Measurements from ENCODE around the gene KCNK10. TPM values are rescaled to one million over a fixed set of nuclear protein-coding genes. Genes with fewer than 3 reads are reported as not detected.

Gene KCNK10
- polyA plus RNA-seq, 2 of the 4 experiments (the other 2 are of a cell fraction) = not detected

- POLR2A ChIA-PET = no interaction called here
- no peaks in the 10 kb centered on the region for H3K4me1 ChIP-seq
- ATAC-seq = peak; percentile 68 to 84; a peak in 4 of 6 replicates
- CTCF ChIA-PET = interaction anchor here (0.7 to 3.2 kb wide), 4 partner anchors 14 to 45 kb away, joined by 3 to 9 read pairs (median 4); no protein-coding TSS in a partner anchor
- no peak overlapping the region for H3K4me3 ChIP-seq
- H3K9me3 ChIP-seq = 0 out of 3 replicates have a peak, but pooled peaks cover 3% of the 10 kb centered on the region
- no peak overlapping the region for H3K4me2 ChIP-seq
- TF ChIP-seq SMC3 (IDR thresholded peaks at IDR 0.05) (peak; percentile 50; the same call in 2 of the 3 replicates), RAD21 (conservative IDR thresholded peaks at IDR 0.05 in 1 of 2, IDR thresholded peaks at IDR 0.05 in 1 of 2) (peak; percentile 27 to 52; a peak in 3 of 5 replicates), CTCF (IDR thresholded peaks at IDR 0.05) (peak; percentile 39), USF2 (IDR thresholded peaks at IDR 0.05) (no peak)
- no peak overlapping the region for H3K27ac ChIP-seq
- 24% methylated on average over 5 of the region's 5 CpGs for WGBS (ENCODE audit: missing lambda C conversion rate)
- DNase-seq (ENCODE audit: low read depth in 1 of 2, low spot score in 1 of 2) = peak in 1 of 2 experiments; percentile 48
- no peak for FAIRE-seq
These were observed 89.2 kb downstream of the KCNK10 start for GRCh38 chr14:88233915-88234314.

- ChIA-PET CTCF (interaction anchor here (0.7 to 3.2 kb wide), 7 partner anchors 13 to 287 kb away, joined by 3 to 9 read pairs (median 4); no protein-coding TSS in a partner anchor), POLR2A (no interaction called here)
- DNase-seq (ENCODE audit: low read depth in 1 of 2, low spot score in 1 of 2) (no peak), ATAC-seq (no peak), FAIRE-seq (no peak)
- Histone ChIP-seq H3K4me3 (no peak overlapping the region), H3K4me2 (no peak overlapping the region), H3K27ac (no peak overlapping the region), H3K9me3 (0 out of 3 replicates have a peak, but pooled peaks cover 3% of the 10 kb centered on the region), H3K4me1 (no peaks in the 10 kb centered on the region)
- no peak for TF ChIP-seq HDAC2 (IDR thresholded peaks at IDR 0.05)
- no peak for TF ChIP-seq POLR2AphosphoS2 (conservative IDR thresholded peaks at IDR 0.05; ENCODE audit: low read length)
- TF ChIP-seq MAX (IDR thresholded peaks at IDR 0.05) = no peak
- TF ChIP-seq HEYL (CRISPR knock-in tag; IDR thresholded peaks at IDR 0.05) = no peak
- TF ChIP-seq TP53 (CRISPR knock-in tag; IDR thresholded peaks at IDR 0.05) = no peak
- no peak for TF ChIP-seq JUN (IDR thresholded peaks at IDR 0.05)
- TF ChIP-seq BHLHE40 (IDR thresholded peaks at IDR 0.05; ENCODE audit: low read depth, low read length) = no peak
- no peak for TF ChIP-seq PBX3 (IDR thresholded peaks at IDR 0.05)
- TF ChIP-seq CHD4 (IDR thresholded peaks at IDR 0.05; ENCODE audit: borderline replicate concordance) = no peak
- no peak for TF ChIP-seq HOXA7 (CRISPR knock-in tag; IDR thresholded peaks at IDR 0.05)
- TF ChIP-seq MAFK (IDR thresholded peaks at IDR 0.05; ENCODE audit: partially characterized antibody) = no peak
- TF ChIP-seq KDM1A (IDR thresholded peaks at IDR 0.05; ENCODE audit: low read depth) = no peak
- 85% methylated on average over 3 of the region's 3 CpGs for WGBS (ENCODE audit: missing lambda C conversion rate)
These were observed 90.3 kb downstream of the KCNK10 start for GRCh38 chr14:88232771-88233170.

- WGBS (ENCODE audit: missing lambda C conversion rate) = 27% methylated on average over 5 of the region's 5 CpGs
- ChIA-PET CTCF (interaction anchor here (2.0 to 3.7 kb wide), 2 partner anchors 17 to 43 kb away, joined by 8 to 14 read pairs; no protein-coding TSS in a partner anchor), POLR2A (no interaction called here)
- Histone ChIP-seq H3K9me3 (0 out of 3 replicates have a peak, but pooled peaks cover 3% of the 10 kb centered on the region), H3K4me2 (no peak overlapping the region), H3K4me3 (no peak overlapping the region), H3K27ac (no peak overlapping the region), H3K4me1 (no peaks in the 10 kb centered on the region)
- FAIRE-seq (no peak), DNase-seq (ENCODE audit: low read depth in 1 of 2, low spot score in 1 of 2) (no peak), ATAC-seq (no peak)
- TF ChIP-seq MAZ (IDR thresholded peaks at IDR 0.05; ENCODE audit: borderline replicate concordance, low read depth, low read length) (no peak), MAX (IDR thresholded peaks at IDR 0.05) (no peak), CTCF (IDR thresholded peaks at IDR 0.05) (no peak), NPAS2 (CRISPR knock-in tag; IDR thresholded peaks at IDR 0.05; ENCODE audit: borderline replicate concordance) (no peak), BCL3 (IDR thresholded peaks at IDR 0.05) (no peak), CEBPB (IDR thresholded peaks at IDR 0.05) (no peak), CHD4 (IDR thresholded peaks at IDR 0.05; ENCODE audit: borderline replicate concordance) (no peak), NR3C1 (IDR thresholded peaks at IDR 0.05) (no peak), EHF (CRISPR knock-in tag; IDR thresholded peaks at IDR 0.05) (no peak), E2F6 (IDR thresholded peaks at IDR 0.05; ENCODE audit: borderline replicate concordance, low read depth) (no peak), USF2 (IDR thresholded peaks at IDR 0.05) (no peak), CHD2 (IDR thresholded peaks at IDR 0.05; ENCODE audit: low read length, partially characterized antibody) (no peak), POLR2A (IDR thresholded peaks at IDR 0.05; ENCODE audit: low read length) (no peak)
These were observed 91.5 kb downstream of the KCNK10 start for GRCh38 chr14:88231603-88232002.
